GM18951 (cell line): ENCODE results near the gene SYCE1.

Experiments used
- POLR2A ChIP-seq: IDR thresholded peaks from 4 replicates; pipeline ENCODE4 v1.6.1; 2011; ENCODE audit warnings: mild to moderate bottlenecking; ENCODE audit not compliant: insufficient read length, insufficient read depth; ENCODE audit errors: extremely low read depth
- in situ Hi-C: fragments of 300-500 bp; cut with MboI; formaldehyde crosslinking; loops from one replicate; pipeline ENCODE4 v1.12.0; 2022; ENCODE audit warnings: low sequenced_read_pairs, mixed read lengths, inconsistent platforms; ENCODE audit not compliant: unreplicated experiment

The SYCE1 gene

GRCh38 chr10:133509700-133510099, 55.7 kb downstream of the SYCE1 start:
- no peak for TF ChIP-seq POLR2A
- in situ Hi-C loops, result no loop called here
